HG03520 (cell line): ENCODE results near the gene EYA4.

ENCODE experiments used
- ATAC-seq: cut with Tn5 transposase; IDR thresholded peaks from one replicate; pipeline ENCODE4 v1.9.1; 2021; ENCODE audit warnings: mild to moderate bottlenecking, moderate library complexity; ENCODE audit not compliant: unreplicated experiment

Gene EYA4

GRCh38 chr6:133277900-133278545, 36.9 kb downstream of the EYA4 start:
- no peak for ATAC-seq

GRCh38 chr6:133286765-133287164, 45.6 kb downstream of the EYA4 start:
- ATAC-seq = no peak

- ATAC-seq = no peak
Observed at GRCh38 chr6:133288662-133289061, 47.5 kb downstream of the EYA4 start.

- ATAC-seq = no peak
Observed at GRCh38 chr6:133289733-133290306, 48.7 kb downstream of the EYA4 start.

- no peak for ATAC-seq
Observed at GRCh38 chr6:133290930-133291329, 49.8 kb downstream of the EYA4 start.

GRCh38 chr6:133291671-133292070, 50.5 kb downstream of the EYA4 start:
- no peak for ATAC-seq

GRCh38 chr6:133297657-133298056, 56.5 kb downstream of the EYA4 start:
- no peak for ATAC-seq

- no peak for ATAC-seq
Observed at GRCh38 chr6:133298335-133298734, 57.2 kb downstream of the EYA4 start.

- no peak for ATAC-seq
Observed at GRCh38 chr6:133298801-133299200, 57.6 kb downstream of the EYA4 start.

GRCh38 chr6:133300896-133301295, 59.7 kb downstream of the EYA4 start:
- no peak for ATAC-seq

GRCh38 chr6:133301835-133302234, 60.7 kb downstream of the EYA4 start:
- ATAC-seq = no peak

- ATAC-seq = no peak
Observed at GRCh38 chr6:133306931-133307330, 65.8 kb downstream of the EYA4 start.

GRCh38 chr6:133309579-133309978, 68.4 kb downstream of the EYA4 start:
- no peak for ATAC-seq

GRCh38 chr6:133312006-133312405, 70.8 kb downstream of the EYA4 start:
- ATAC-seq = no peak

- no peak for ATAC-seq
Observed at GRCh38 chr6:133313068-133313467, 71.9 kb downstream of the EYA4 start.

GRCh38 chr6:133314947-133315346, 73.8 kb downstream of the EYA4 start:
- ATAC-seq = no peak

- ATAC-seq = no peak
Observed at GRCh38 chr6:133315811-133316210, 74.7 kb downstream of the EYA4 start.

- no peak for ATAC-seq
Observed at GRCh38 chr6:133317704-133318103, 76.5 kb downstream of the EYA4 start.

GRCh38 chr6:133326584-133326983, 85.4 kb downstream of the EYA4 start:
- no peak for ATAC-seq

GRCh38 chr6:133333852-133334251, 92.7 kb downstream of the EYA4 start:
- ATAC-seq = no peak

GRCh38 chr6:133337308-133337707, 96.2 kb downstream of the EYA4 start:
- ATAC-seq = no peak

- ATAC-seq = no peak
Observed at GRCh38 chr6:133339543-133340384, 98.6 kb downstream of the EYA4 start.
